GM12865 (cell line): Measurements from ENCODE around the gene KRTAP4-6.
"Not testable (repeated sequence)": the region's sequence is repeated elsewhere in the genome, so short reads cannot be mapped to it uniquely, and the experiment has no call there.

Experiments used
- DNase-seq: peaks from one replicate; pipeline ENCODE4 v3.0.0; 2010; ENCODE audit warnings: low read depth
- H3K4me3 ChIP-seq: 2 replicates; pipeline ENCODE4 v1.5.1; 2011; ENCODE audit warnings: mild to moderate bottlenecking, low read depth, low read length, control low read depth
- CTCF ChIP-seq: IDR thresholded peaks from 2 replicates; pipeline ENCODE4 v1.5.1; 2011; ENCODE audit warnings: low read length, control low read depth, low read depth, inconsistent platforms; ENCODE audit not compliant: insufficient read depth; ENCODE audit errors: missing control alignments

Gene KRTAP4-6

GRCh38 chr17:41126412-41126811, 13.9 kb downstream of the KRTAP4-6 start:
- DNase-seq = no peak
- H3K4me3 ChIP-seq = no peak overlapping the region
- TF ChIP-seq CTCF = no peak

GRCh38 chr17:41125064-41125463, 15.3 kb downstream of the KRTAP4-6 start:
- TF ChIP-seq CTCF = no peak
- H3K4me3 ChIP-seq = no peak overlapping the region

GRCh38 chr17:41123991-41124371, 16.4 kb downstream of the KRTAP4-6 start, which contains the start of gene KRTAP4-12:
TSS of gene KRTAP4-12 (minus strand) at chr17:41124182. CDS start at chr17:41124122, 60 bp downstream.
- not testable (repeated sequence) for DNase-seq

More at GRCh38 chr17:41125064-41125463, 15.3 kb downstream of the KRTAP4-6 start:
- no peak for DNase-seq

GRCh38 chr17:41123292-41123990, 16.9 kb downstream of the KRTAP4-6 start:
- not testable (repeated sequence) for DNase-seq, H3K4me3 ChIP-seq

More at GRCh38 chr17:41123991-41124371, 16.4 kb downstream of the KRTAP4-6 start, which contains the start of gene KRTAP4-12:
- not testable (repeated sequence) for H3K4me3 ChIP-seq

- TF ChIP-seq CTCF = no peak
- H3K4me3 ChIP-seq = no peak overlapping the region
Measured at GRCh38 chr17:41121742-41122141, 18.6 kb downstream of the KRTAP4-6 start.

GRCh38 chr17:41119696-41120690, 20.4 kb downstream of the KRTAP4-6 start:
- DNase-seq, H3K4me3 ChIP-seq: not testable (repeated sequence)

More at GRCh38 chr17:41121742-41122141, 18.6 kb downstream of the KRTAP4-6 start:
- no peak for DNase-seq

- no peak overlapping the region for H3K4me3 ChIP-seq
- no peak for DNase-seq
- TF ChIP-seq CTCF = no peak
Measured at GRCh38 chr17:41118721-41119120, 21.6 kb downstream of the KRTAP4-6 start.

- H3K4me3 ChIP-seq, DNase-seq: not testable (repeated sequence)
Measured at GRCh38 chr17:41117846-41118386, 22.4 kb downstream of the KRTAP4-6 start, which contains the start of gene KRTAP4-11. TSS of gene KRTAP4-11 (minus strand) at chr17:41118373. CDS start at chr17:41118315, 58 bp downstream.
